K562 (cell line): ENCODE data around the gene FLAD1. TPM values are rescaled to one million over a fixed set of nuclear protein-coding genes. Genes with fewer than 3 reads are reported as not detected.
A peak's percentile ranks its signal among the peaks of the same experiment; 100 is the strongest.

Source experiments
- BRD4 ChIP-seq: fragments of 200-600 bp; sonication (generic); IDR thresholded peaks from 2 replicates; pipeline ENCODE4 v1.6.1; 2017; ENCODE audit warnings: inconsistent platforms
- CC2D1A ChIP-seq: fragments of 450-650 bp; IDR thresholded peaks from 2 replicates; pipeline ENCODE4 v1.6.1; 2017; ENCODE audit warnings: mild to moderate bottlenecking
- CGGBP1 ChIP-seq: fragments of 250-450 bp; sonication (Bioruptor Pico); IDR thresholded peaks from 2 replicates; pipeline ENCODE4 v1.9.0; 2021; ENCODE audit warnings: mild to moderate bottlenecking
- CHD2 ChIP-seq: IDR thresholded peaks from 2 replicates; pipeline ENCODE4 v1.6.1; 2011; ENCODE audit warnings: low read depth, low read length
- E2F3 ChIP-seq: fragments of 250-450 bp; sonication (Bioruptor Pico); IDR thresholded peaks from 2 replicates; pipeline ENCODE4 v1.4.0; 2020; ENCODE audit warnings: mild to moderate bottlenecking
- ERF ChIP-seq: fragments of 450-650 bp; formaldehyde crosslinking; IDR thresholded peaks from 2 replicates; pipeline ENCODE4 v1.4.0; 2020; ENCODE audit warnings: mild to moderate bottlenecking, mixed read lengths
- GABPB1 ChIP-seq: sonication (generic); formaldehyde crosslinking; IDR thresholded peaks from 2 replicates; pipeline ENCODE4 v1.8.0; 2022; ENCODE audit warnings: mild to moderate bottlenecking, missing genetic modification reagents
- HDAC2 ChIP-seq: fragments of 450-650 bp; IDR thresholded peaks from 2 replicates; pipeline ENCODE4 v1.6.1; 2016; ENCODE audit warnings: mild to moderate bottlenecking
- HDAC8 ChIP-seq: fragments of 450-650 bp; IDR thresholded peaks from 2 replicates; pipeline ENCODE4 v1.6.1; 2016; ENCODE audit warnings: mild to moderate bottlenecking, missing genetic modification characterization, moderate library complexity, missing compliant biosample characterization
- HDGF ChIP-seq: fragments of 450-650 bp; IDR thresholded peaks from 2 replicates; pipeline ENCODE4 v1.6.1; 2016
- HINFP ChIP-seq: fragments of 450-650 bp; conservative IDR thresholded peaks from 2 replicates; pipeline ENCODE4 v1.6.1; 2016; ENCODE audit warnings: missing genetic modification characterization, low read depth, mild to moderate bottlenecking, control low read depth, missing compliant biosample characterization
- HNRNPH1 ChIP-seq: fragments of 200-400 bp; formaldehyde crosslinking; optimal IDR thresholded peaks from 2 replicates; pipeline ENCODE3; 2017; ENCODE audit warnings: low read depth, mild to moderate bottlenecking, low read length, moderate library complexity
- HNRNPLL ChIP-seq: fragments of 200-400 bp; formaldehyde crosslinking; IDR thresholded peaks from 2 replicates; pipeline ENCODE4 v1.6.1; 2017; ENCODE audit warnings: low read length, low read depth, mild to moderate bottlenecking; ENCODE audit not compliant: poor library complexity, severe bottlenecking
- MXD1 ChIP-seq: fragments of 250-450 bp; sonication (Bioruptor Pico); IDR thresholded peaks from 2 replicates; pipeline ENCODE4 v1.8.0; 2021; ENCODE audit warnings: borderline replicate concordance, mild to moderate bottlenecking, moderate library complexity; ENCODE audit not compliant: poor library complexity, severe bottlenecking
- NFATC3 ChIP-seq: fragments of 450-650 bp; IDR thresholded peaks from 2 replicates; pipeline ENCODE4 v1.6.1; 2017; ENCODE audit warnings: mild to moderate bottlenecking
- POLR2AphosphoS2 ChIP-seq: IDR thresholded peaks from 2 replicates; pipeline ENCODE4 v1.6.1; 2012; ENCODE audit warnings: low read length, improper control_type of control experiment
- RFX1 ChIP-seq: fragments of 450-650 bp; IDR thresholded peaks from 2 replicates; pipeline ENCODE4 v1.6.1; 2016; ENCODE audit warnings: mild to moderate bottlenecking, moderate library complexity
- RFX7 ChIP-seq: fragments of 250-450 bp; sonication (Bioruptor Pico); IDR thresholded peaks from 2 replicates; pipeline ENCODE4 v1.5.1; 2021; ENCODE audit warnings: mild to moderate bottlenecking
- RNF2 ChIP-seq: sonication (generic); IDR thresholded peaks from 2 replicates; pipeline ENCODE4 v1.6.1; 2016
- STAT6 ChIP-seq: sonication (generic); formaldehyde crosslinking; IDR thresholded peaks from 2 replicates; pipeline ENCODE4 v1.8.1; 2023; ENCODE audit warnings: mild to moderate bottlenecking, missing genetic modification reagents
- TBL1XR1 ChIP-seq, 2 experiments: IDR thresholded peaks; 2 replicates each; pipeline ENCODE4 v1.6.1; 2012; ENCODE audit warnings: improper control_type of control experiment in 2 of 2, low read length in 2 of 2, mild to moderate bottlenecking in 1 of 2
- XRCC4 ChIP-seq: IDR thresholded peaks from one replicate; pipeline ENCODE4 v1.6.1; 2011; ENCODE audit not compliant: insufficient read depth, insufficient read length; ENCODE audit errors: extremely low read depth
- ZNF184 ChIP-seq: sonication (generic); formaldehyde crosslinking; IDR thresholded peaks from 2 replicates; pipeline ENCODE4 v1.5.0; 2020; ENCODE audit warnings: missing genetic modification reagents
- ZNF444 ChIP-seq: fragments of 250-450 bp; sonication (Bioruptor Pico); IDR thresholded peaks from 2 replicates; pipeline ENCODE4 v1.4.0; 2020; ENCODE audit warnings: mild to moderate bottlenecking, moderate library complexity
- ZNF639 ChIP-seq, 2 experiments: fragments of 200-800 bp in 1 of 2; sonication (Bioruptor generic) in 1 of 2; sonication (generic) in 1 of 2; formaldehyde crosslinking in 1 of 2; IDR thresholded peaks in 1 of 2; conservative IDR thresholded peaks in 1 of 2; 2 replicates each; pipeline versions ENCODE4 v1.5.0 to v1.6.1; 2016 to 2020; ENCODE audit warnings: missing compliant biosample characterization in 1 of 2, missing genetic modification characterization in 1 of 2, missing genetic modification reagents in 1 of 2
- polyA plus RNA-seq, 8 experiments: library from polyadenylated mRNA; depleted of rRNA in 4 of 8; stranded (reverse) in 5 of 8; unstranded in 3 of 8; fragments of >200 nt; fragmentation: Nextera tagmentation in 2 of 8; fragmentation: Illumina TruSeq in 1 of 8; extraction: Ambion mirVana in 2 of 8; extraction: Trizol in 1 of 8; gene quantifications; 2 replicates each; pipeline versions ENCODE4 v1.2.1 to v1.2.3, GENCODE V29; 2011 to 2014; ENCODE audit warnings: inconsistent platforms in 1 of 8, missing spikeins in 1 of 8
- total RNA-seq, 7 experiments: library from RNA; depleted of rRNA in 6 of 7; stranded (reverse); fragments of >200 nt in 6 of 7; fragmentation: Illumina TruSeq in 2 of 7; extraction: Trizol in 2 of 7; gene quantifications; 2 replicates each; pipeline versions ENCODE4 v1.2.1 to v1.2.3, GENCODE V29; 2011 to 2021; ENCODE audit warnings: low replicate concordance in 1 of 7

FLAD1 gene
- total and polyA plus RNA-seq, 9 of the 15 experiments (the other 6 are each of a cell fraction or from before 2014, with no cell fraction given): 24.9 to 85.8 (median 67.0) TPM

GRCh38 chr1:154962156-154962749, 20.9 kb upstream of the FLAD1 start (continued):
- TF ChIP-seq ZNF639 (CRISPR knock-in tag; conservative IDR thresholded peaks at IDR 0.05 in 1 of 2, IDR thresholded peaks at IDR 0.05 in 1 of 2) (no peak), GABPB1 (CRISPR knock-in tag) (no peak), E2F3 (CRISPR knock-in tag) (no peak), HINFP (tag) (no peak), RFX1 (no peak), RFX7 (no peak), HDGF (0 out of 2 replicates have a peak, but pooled peaks have one; percentile 41), CHD2 (peak; percentile 70), TBL1XR1 (IDR thresholded peaks at IDR 0.05; ENCODE audit: low read length in 2 of 2) (no peak), NFATC3 (no peak), CC2D1A (no peak), HDAC2 (no peak), STAT6 (no peak), XRCC4 (no peak), POLR2AphosphoS2 (peak; percentile 95), ZNF184 (no peak), RNF2 (no peak), CGGBP1 (CRISPR knock-in tag) (0 out of 2 replicates have a peak, but pooled peaks have one; percentile 49), HDAC8 (tag) (no peak), ERF (CRISPR knock-in tag) (no peak), BRD4 (no peak), HNRNPH1 (no peak), MXD1 (CRISPR knock-in tag) (no peak), HNRNPLL (no peak), ZNF444 (no peak)
